Tibial nerve (tissue), 4 donors: ENCODE data around the gene SLC24A3. TPM values are rescaled to one million over a fixed set of nuclear protein-coding genes. Genes with fewer than 3 reads are reported as not detected.
A peak's percentile ranks its signal among the peaks of the same experiment; 100 is the strongest.

Source experiments
- DNase-seq, 2 donors: peaks; one replicate each; pipeline ENCODE4 v3.0.0-alpha.2; 2019; ENCODE audit warnings: low spot score in 2 of 2
- H3K27ac ChIP-seq, 4 donors: fragments of 200-600 bp; sonication (generic) in 3 of 4; one replicate each; pipeline ENCODE4 v1.5.1; 2017 to 2019; ENCODE audit warnings: mild to moderate bottlenecking in 1 of 4
- H3K27me3 ChIP-seq, 2 donors: fragments of 200-600 bp; sonication (generic) in 1 of 2; one replicate each; pipeline versions ENCODE4 v1.5.1 to v1.6.0; 2017 to 2019
- H3K36me3 ChIP-seq, 3 donors: fragments of 200-600 bp; sonication (generic); one replicate each; pipeline ENCODE4 v1.5.1; 2018 to 2019
- H3K4me1 ChIP-seq, 4 donors: fragments of 200-600 bp; sonication (generic) in 3 of 4; one replicate each; pipeline ENCODE4 v1.5.1; 2017 to 2019
- H3K4me3 ChIP-seq, 4 donors: fragments of 200-600 bp; sonication (generic) in 3 of 4; one replicate each; pipeline ENCODE4 v1.5.1; 2017 to 2019; ENCODE audit warnings: mild to moderate bottlenecking in 1 of 4, moderate library complexity in 1 of 4
- H3K9me3 ChIP-seq, 4 donors: fragments of 200-600 bp; sonication (generic) in 3 of 4; one replicate each; pipeline ENCODE4 v1.5.1; 2017 to 2019
- EP300 ChIP-seq, 2 donors: sonication (generic); formaldehyde crosslinking; IDR thresholded peaks; one replicate each; pipeline ENCODE4 v1.6.1; 2017; ENCODE audit warnings: antibody characterized with exemption in 2 of 2, mild to moderate bottlenecking in 1 of 2
- POLR2A ChIP-seq, 2 donors: fragments of 450-650 bp; IDR thresholded peaks; one replicate each; pipeline ENCODE4 v1.6.1; 2017; ENCODE audit warnings: antibody characterized with exemption in 2 of 2, mild to moderate bottlenecking in 2 of 2, moderate library complexity in 2 of 2
- WGBS, 2 donors: methylation state at CpG; one replicate each; pipeline ENCODE4 v1.1.5; 2018; 5-methylcytosine and 5-hydroxymethylcytosine counted together
- total RNA-seq, 4 donors: library from RNA; depleted of rRNA; stranded (reverse); fragments of >200 nt; gene quantifications; one replicate each; pipeline ENCODE4 v1.1.0, GENCODE V29; 2016
- TF ChIP-seq, protein P1 (sequence below), 5 experiments: fragments of 200-600 bp in 3 of 5; fragments of 450-650 bp in 2 of 5; sonication (generic) in 3 of 5; IDR thresholded peaks; one replicate each; pipeline ENCODE4 v1.5.1; 2016 to 2019; ENCODE audit warnings: antibody characterized with exemption in 5 of 5, mild to moderate bottlenecking in 3 of 5, moderate library complexity in 2 of 5

SLC24A3 gene
- total RNA-seq, 4 donors from 2014 or later = 1.3 to 4.0 (median 2.7) TPM

GRCh38 chr20:19560881-19561480 lies 348.5 kb downstream of the SLC24A3 start:
- Histone ChIP-seq H3K27me3 (no peaks in the 10 kb centered on the region), H3K27ac (no peak overlapping the region), H3K9me3 (no peaks in the 10 kb centered on the region), H3K4me3 (no peak overlapping the region), H3K4me1 (no peaks in the 10 kb centered on the region), H3K36me3 (no peaks in the 10 kb centered on the region)
- TF ChIP-seq, protein P1, sequence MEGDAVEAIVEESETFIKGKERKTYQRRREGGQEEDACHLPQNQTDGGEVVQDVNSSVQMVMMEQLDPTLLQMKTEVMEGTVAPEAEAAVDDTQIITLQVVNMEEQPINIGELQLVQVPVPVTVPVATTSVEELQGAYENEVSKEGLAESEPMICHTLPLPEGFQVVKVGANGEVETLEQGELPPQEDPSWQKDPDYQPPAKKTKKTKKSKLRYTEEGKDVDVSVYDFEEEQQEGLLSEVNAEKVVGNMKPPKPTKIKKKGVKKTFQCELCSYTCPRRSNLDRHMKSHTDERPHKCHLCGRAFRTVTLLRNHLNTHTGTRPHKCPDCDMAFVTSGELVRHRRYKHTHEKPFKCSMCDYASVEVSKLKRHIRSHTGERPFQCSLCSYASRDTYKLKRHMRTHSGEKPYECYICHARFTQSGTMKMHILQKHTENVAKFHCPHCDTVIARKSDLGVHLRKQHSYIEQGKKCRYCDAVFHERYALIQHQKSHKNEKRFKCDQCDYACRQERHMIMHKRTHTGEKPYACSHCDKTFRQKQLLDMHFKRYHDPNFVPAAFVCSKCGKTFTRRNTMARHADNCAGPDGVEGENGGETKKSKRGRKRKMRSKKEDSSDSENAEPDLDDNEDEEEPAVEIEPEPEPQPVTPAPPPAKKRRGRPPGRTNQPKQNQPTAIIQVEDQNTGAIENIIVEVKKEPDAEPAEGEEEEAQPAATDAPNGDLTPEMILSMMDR (IDR thresholded peaks at IDR 0.05) = no peak
- TF ChIP-seq POLR2A (IDR thresholded peaks at IDR 0.05) (no peak), EP300 (IDR thresholded peaks at IDR 0.05) (peak in 1 of 2 donors; percentile 40)
- DNase-seq = peak in 1 of 2 donors; percentile 15
- 58 to 62% methylated on average over 8 of the region's 8 CpGs for whole genome bisulfite sequencing, 2 donors

- TF ChIP-seq POLR2A (IDR thresholded peaks at IDR 0.05) (no peak), EP300 (IDR thresholded peaks at IDR 0.05) (no peak)
- TF ChIP-seq, protein P1 (IDR thresholded peaks at IDR 0.05) = no peak
- Histone ChIP-seq H3K27me3 (no peaks in the 10 kb centered on the region), H3K4me3 (no peak overlapping the region), H3K27ac (no peak overlapping the region), H3K9me3 (no peaks in the 10 kb centered on the region), H3K4me1 (no peaks in the 10 kb centered on the region), H3K36me3 (no peaks in the 10 kb centered on the region)
- no peak for DNase-seq
- WGBS, 2 donors = 41 to 60% methylated on average over 4 of the region's 4 CpGs
Measured at GRCh38 chr20:19562426-19562825, 350.0 kb downstream of the SLC24A3 start.

- H3K4me1 ChIP-seq = no peaks in the 10 kb centered on the region
- no peak overlapping the region for H3K27ac ChIP-seq
- 95 to 97% methylated on average over 3 of the region's 3 CpGs for WGBS, 2 donors
- no peak overlapping the region for H3K4me3 ChIP-seq
- DNase-seq = no peak
- H3K27me3 ChIP-seq = no peaks in the 10 kb centered on the region
- TF ChIP-seq POLR2A (IDR thresholded peaks at IDR 0.05) (no peak), EP300 (IDR thresholded peaks at IDR 0.05) (no peak)
- TF ChIP-seq, protein P1 (IDR thresholded peaks at IDR 0.05) = no peak
- H3K36me3 ChIP-seq = no peaks in the 10 kb centered on the region
- no peaks in the 10 kb centered on the region for H3K9me3 ChIP-seq
Measured at GRCh38 chr20:19564261-19564660, 351.8 kb downstream of the SLC24A3 start.

DNA sequence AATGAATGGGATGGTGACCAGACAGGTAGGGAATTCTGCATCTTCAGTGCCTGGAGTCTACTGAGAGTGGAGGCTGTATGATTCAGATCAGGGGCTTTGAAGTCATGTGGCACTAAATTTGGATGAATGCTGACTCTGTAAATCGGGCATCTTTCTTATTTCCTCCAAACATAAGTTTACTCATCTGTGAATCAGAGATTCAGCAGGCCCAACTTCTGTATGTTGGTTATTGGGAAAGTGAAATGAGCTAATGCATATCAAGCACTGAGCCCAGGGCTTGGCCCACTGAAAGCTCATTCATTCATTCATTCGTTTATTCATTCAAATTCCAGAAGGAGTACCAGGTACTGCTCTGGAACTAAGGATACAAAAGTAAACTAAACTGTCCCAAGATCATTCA lies 353.3 kb downstream of the SLC24A3 start:
- TF ChIP-seq EP300 (IDR thresholded peaks at IDR 0.05) = no peak
- TF ChIP-seq, protein P1 (IDR thresholded peaks at IDR 0.05) = no peak
- TF ChIP-seq POLR2A (IDR thresholded peaks at IDR 0.05) = no peak
- no peak for DNase-seq
- 78 to 81% methylated on average over 2 of the region's 2 CpGs for WGBS, 2 donors
- peaks cover 0 to 7% (median 0%) of the 10 kb centered on the region in 4 donors for H3K9me3 ChIP-seq
- no peaks in the 10 kb centered on the region for H3K27me3 ChIP-seq
- H3K27ac ChIP-seq = no peak overlapping the region
- H3K4me1 ChIP-seq = no peaks in the 10 kb centered on the region
- no peak overlapping the region for H3K4me3 ChIP-seq
- H3K36me3 ChIP-seq = no peaks in the 10 kb centered on the region

- Histone ChIP-seq H3K27me3 (no peaks in the 10 kb centered on the region), H3K27ac (no peak overlapping the region), H3K4me1 (no peaks in the 10 kb centered on the region), H3K4me3 (no peak overlapping the region), H3K9me3 (peaks cover 0 to 9% (median 0%) of the 10 kb centered on the region in 4 donors), H3K36me3 (no peaks in the 10 kb centered on the region)
- WGBS, 2 donors = 50 to 71% methylated on average over 3 of the region's 3 CpGs
- DNase-seq = no peak
- TF ChIP-seq EP300 (IDR thresholded peaks at IDR 0.05) (no peak), POLR2A (IDR thresholded peaks at IDR 0.05) (no peak)
- TF ChIP-seq, protein P1 (IDR thresholded peaks at IDR 0.05) = no peak
Measured at GRCh38 chr20:19566226-19566945, 353.9 kb downstream of the SLC24A3 start.
